GM18511 (cell line): ENCODE measurements around the gene CSAG3.
"Not testable (repeated sequence)": the region's sequence is repeated elsewhere in the genome, so short reads cannot be mapped to it uniquely, and the experiment has no call there.

Experiments used
- ATAC-seq: cut with Tn5 transposase; IDR thresholded peaks from one replicate; pipeline ENCODE4 v1.9.1; 2021; ENCODE audit warnings: mild to moderate bottlenecking, moderate library complexity; ENCODE audit not compliant: unreplicated experiment

The CSAG3 gene

DNA sequence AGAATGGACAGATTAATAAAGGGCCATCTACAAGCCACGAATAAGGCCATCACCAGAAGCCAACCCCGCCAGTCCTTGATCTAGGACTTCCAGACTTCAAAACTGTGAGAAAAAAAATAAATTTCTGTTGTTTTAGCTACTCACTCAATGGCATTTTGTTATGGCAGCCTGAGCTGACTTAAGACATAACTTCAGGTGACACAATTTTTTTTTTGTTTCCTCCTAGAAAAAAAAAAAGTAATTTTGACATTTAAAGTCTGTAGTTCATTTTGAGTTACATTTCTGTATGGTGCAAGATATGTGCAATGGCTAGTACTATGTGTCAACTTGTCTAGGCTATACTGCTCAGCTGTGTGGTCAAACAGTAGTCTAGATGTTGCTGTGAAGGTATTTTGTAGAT, at the start of gene CSAG3:
TSS of gene CSAG3 (plus strand) at position 301 of the 400 bp plus-strand sequence.
- ATAC-seq = not testable (repeated sequence)

DNA sequence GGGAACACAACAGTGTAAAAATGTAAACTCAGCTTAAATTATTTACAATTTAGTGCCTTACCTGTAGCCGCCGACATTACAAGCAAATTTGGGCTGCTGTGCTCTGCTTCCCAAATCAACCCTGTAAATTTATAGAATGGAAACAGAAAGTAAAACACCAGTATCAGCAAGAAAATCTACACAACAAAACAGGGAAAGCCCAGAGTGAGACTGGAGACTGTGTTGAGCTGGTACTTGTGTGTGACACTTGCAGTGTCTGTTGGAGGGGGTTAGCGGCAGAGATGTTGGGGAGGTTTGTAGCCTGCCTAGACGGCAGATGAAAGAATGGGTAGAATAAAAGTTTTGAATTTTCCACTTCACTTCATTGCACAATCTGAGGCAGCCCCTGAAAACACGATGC, 45.8 kb upstream of the CSAG3 start:
- not testable (repeated sequence) for ATAC-seq

DNA sequence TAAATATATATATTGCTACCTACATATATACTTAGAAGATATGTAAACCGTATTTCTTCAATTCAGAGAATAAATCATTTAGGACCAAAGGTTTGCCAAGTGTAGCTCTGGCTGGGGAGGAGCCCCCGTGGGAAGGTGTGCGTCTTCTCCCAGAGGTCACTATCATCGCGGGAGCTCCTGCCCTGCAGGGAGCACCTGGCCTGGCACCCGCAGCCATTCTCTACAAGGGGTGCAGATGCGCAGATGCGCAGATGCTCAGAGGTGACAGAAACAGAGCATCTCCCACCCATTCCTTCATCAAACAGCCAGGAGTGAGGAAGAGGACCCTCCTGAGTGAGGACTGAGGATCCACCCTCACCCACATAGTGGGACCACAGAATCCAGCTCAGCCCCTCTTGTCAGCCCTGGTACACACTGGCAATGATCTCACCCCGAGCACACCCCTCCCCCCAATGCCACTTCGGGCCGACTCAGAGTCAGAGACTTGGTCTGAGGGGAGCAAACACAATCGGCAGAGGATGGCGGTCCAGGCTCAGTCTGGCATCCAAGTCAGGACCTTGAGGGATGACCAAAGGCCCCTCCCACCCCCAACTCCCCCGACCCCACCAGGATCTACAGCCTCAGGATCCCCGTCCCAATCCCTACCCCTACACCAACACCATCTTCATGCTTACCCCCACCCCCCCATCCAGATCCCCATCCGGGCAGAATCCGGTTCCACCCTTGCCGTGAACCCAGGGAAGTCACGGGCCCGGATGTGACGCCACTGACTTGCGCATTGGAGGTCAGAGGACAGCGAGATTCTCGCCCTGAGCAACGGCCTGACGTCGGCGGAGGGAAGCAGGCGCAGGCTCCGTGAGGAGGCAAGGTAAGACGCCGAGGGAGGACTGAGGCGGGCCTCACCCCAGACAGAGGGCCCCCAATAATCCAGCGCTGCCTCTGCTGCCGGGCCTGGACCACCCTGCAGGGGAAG, 44.9 kb upstream of the CSAG3 start, which contains the start of gene MAGEA2B:
TSS of gene MAGEA2B (plus strand) at position 814 of the 973 bp plus-strand sequence. CDS start 2,479 bp downstream, outside the sequence.
- ATAC-seq = not testable (repeated sequence)

- ATAC-seq = no peak
Measured at GRCh38 chrX:152725409-152725808, 33.6 kb upstream of the CSAG3 start.

- ATAC-seq = no peak
Measured at GRCh38 chrX:152733261-152733975, 25.6 kb upstream of the CSAG3 start, which contains the start of the genes CSAG1 and MAGEA12. CSAG1 (minus strand) TSS chrX:152733721; CDS start chrX:152732460, 1,261 bp downstream. MAGEA12 (plus strand) TSS chrX:152733757; CDS start chrX:152736162, 2,405 bp downstream.

- ATAC-seq = not testable (repeated sequence)
Measured at GRCh38 chrX:152734143-152734858, 24.7 kb upstream of the CSAG3 start.

DNA sequence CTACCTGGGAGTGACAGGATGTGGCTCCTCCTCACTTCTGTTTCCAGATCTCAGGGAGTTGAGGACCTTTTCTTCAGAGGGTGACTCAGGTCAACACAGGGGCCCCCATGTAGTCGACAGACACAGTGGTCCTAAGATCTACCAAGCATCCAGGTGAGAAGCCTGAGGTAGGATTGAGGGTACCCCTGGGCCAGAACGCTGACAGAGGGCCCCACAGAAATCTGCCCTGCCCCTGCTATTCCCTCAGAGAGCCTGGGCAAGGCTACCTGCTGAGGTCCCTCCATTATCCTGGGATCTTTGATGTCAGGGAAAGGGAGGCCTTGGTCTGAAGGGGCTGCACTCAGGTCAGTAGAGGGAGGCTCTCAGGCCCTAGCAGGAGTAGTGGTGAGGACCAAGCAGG, 23.9 kb upstream of the CSAG3 start:
- no peak for ATAC-seq

DNA sequence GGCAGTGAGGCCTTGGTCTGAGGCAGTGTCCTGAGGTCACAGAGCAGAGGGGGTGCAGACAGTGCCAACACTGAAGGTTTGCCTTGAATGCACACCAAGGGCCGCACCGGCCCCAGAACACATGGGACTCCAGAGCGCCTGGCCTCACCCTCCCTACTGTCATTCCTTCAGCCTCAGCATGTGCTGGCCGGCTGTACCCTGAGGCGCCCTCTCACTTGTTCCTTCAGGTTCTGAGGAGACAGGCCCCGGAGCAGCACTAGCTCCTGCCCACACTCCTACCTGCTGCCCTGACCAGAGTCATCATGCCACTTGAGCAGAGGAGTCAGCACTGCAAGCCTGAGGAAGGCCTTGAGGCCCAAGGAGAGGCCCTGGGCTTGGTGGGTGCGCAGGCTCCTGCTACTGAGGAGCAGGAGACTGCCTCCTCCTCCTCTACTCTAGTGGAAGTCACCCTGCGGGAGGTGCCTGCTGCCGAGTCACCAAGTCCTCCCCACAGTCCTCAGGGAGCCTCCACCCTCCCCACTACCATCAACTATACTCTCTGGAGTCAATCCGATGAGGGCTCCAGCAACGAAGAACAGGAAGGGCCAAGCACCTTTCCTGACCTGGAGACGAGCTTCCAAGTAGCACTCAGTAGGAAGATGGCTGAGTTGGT, 23.0 kb upstream of the CSAG3 start:
- no peak for ATAC-seq

- not testable (repeated sequence) for ATAC-seq
Measured at GRCh38 chrX:152736528-152736927, 22.5 kb upstream of the CSAG3 start.

GRCh38 chrX:152738560-152738959, 20.5 kb upstream of the CSAG3 start:
- no peak for ATAC-seq

DNA sequence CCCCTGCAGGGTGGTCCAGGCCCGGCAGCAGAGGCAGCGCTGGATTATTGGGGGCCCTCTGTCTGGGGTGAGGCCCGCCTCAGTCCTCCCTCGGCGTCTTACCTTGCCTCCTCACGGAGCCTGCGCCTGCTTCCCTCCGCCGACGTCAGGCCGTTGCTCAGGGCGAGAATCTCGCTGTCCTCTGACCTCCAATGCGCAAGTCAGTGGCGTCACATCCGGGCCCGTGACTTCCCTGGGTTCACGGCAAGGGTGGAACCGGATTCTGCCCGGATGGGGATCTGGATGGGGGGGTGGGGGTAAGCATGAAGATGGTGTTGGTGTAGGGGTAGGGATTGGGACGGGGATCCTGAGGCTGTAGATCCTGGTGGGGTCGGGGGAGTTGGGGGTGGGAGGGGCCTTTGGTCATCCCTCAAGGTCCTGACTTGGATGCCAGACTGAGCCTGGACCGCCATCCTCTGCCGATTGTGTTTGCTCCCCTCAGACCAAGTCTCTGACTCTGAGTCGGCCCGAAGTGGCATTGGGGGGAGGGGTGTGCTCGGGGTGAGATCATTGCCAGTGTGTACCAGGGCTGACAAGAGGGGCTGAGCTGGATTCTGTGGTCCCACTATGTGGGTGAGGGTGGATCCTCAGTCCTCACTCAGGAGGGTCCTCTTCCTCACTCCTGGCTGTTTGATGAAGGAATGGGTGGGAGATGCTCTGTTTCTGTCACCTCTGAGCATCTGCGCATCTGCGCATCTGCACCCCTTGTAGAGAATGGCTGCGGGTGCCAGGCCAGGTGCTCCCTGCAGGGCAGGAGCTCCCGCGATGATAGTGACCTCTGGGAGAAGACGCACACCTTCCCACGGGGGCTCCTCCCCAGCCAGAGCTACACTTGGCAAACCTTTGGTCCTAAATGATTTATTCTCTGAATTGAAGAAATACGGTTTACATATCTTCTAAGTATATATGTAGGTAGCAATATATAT, 5.0 kb upstream of the CSAG3 start, which contains the start of gene MAGEA2:
TSS of gene MAGEA2 (minus strand) at position 157 of the 965 bp plus-strand sequence. CDS start 2,479 bp downstream, outside the sequence.
- ATAC-seq = not testable (repeated sequence)

- not testable (repeated sequence) for ATAC-seq
Measured at GRCh38 chrX:152754871-152755270, 4.1 kb upstream of the CSAG3 start.

DNA sequence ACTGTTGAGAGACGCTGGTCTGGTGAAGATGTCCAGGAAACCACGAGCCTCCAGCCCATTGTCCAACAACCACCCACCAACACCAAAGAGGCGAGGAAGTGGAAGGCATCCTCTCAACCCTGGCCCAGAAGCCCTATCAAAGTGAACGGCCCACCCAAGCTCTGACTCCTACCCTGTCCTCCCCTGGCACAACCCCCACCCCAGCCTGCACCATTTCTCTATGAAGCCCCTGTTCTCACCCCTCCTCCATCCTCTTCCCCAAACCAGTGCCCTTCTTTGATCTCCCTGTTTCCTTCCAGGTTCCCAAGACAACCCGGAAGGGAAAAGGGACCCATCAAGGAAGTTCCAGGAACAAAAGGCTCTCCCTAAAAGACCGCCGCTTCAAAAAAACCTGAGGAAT, 526 bp downstream of the CSAG3 start:
- ATAC-seq = not testable (repeated sequence)

DNA sequence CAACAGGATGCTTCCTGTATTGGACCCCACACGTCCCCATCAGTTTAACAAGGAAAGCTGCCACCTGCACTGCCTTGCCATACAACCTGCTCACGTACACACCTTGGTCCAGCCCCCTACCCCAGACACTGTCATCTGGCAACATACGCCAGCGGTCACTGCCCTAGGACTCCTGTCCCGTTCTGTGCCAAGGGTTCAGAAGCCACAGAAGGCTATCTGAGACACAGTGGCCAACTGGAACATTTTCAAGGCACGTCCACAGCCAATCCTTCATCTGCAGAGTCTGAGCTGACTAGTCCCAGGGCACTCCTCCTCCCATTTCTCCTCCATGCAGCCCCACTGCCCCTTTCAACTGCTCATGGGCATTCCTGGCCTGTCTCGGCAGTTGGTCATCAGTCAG, 2.6 kb downstream of the CSAG3 start:
- not testable (repeated sequence) for ATAC-seq

DNA sequence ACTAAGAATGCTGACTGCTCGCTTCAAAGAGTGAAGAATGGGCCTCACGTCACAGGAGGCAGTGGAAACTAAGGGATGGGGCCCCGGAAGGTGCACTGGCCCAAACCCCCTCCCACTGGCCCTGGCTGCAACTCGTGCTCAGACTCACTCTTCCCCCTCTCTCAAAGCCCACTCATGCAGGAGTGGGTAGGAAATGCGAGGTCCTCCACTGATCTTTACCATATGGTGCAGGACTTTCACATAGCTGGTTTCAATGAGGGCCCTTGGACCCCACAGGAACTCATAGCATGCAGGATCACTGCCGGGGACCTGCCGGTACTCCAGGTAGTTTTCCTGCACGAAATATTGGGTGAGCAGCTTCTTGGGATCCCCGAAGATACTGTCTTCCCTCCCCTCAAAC, 7.5 kb downstream of the CSAG3 start:
- ATAC-seq = not testable (repeated sequence)

- not testable (repeated sequence) for ATAC-seq
Measured at GRCh38 chrX:152769549-152770289, 10.7 kb downstream of the CSAG3 start, which contains the start of gene MAGEA6. MAGEA6 (minus strand) TSS chrX:152769689; CDS start chrX:152767650, 2,039 bp downstream.

DNA sequence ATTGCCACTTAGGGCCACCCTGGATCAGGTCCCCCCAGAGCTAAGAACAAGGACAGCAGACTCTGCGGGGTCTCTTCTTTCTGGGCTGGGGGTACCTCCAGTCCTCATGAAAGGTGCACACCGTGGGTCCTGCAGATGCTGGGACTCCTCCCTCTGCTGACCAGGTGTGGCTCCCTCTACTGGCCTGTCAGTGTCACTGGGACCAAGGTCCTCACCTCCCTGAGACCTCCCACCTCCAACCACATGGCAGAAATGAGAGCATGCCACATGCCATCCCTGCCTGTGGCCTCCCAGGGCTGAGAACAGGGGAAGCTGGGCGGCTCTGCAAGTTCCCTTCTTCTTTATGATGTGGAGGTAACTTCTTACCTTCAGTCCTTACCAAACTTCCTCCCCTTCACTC, 28.0 kb downstream of the CSAG3 start:
- ATAC-seq = peak; percentile 91

GRCh38 chrX:152798945-152799344, 39.9 kb downstream of the CSAG3 start:
- no peak for ATAC-seq
